Right lobe of liver (tissue), 4 donors: ENCODE results near the gene BLM.

Source experiments
- CTCF ChIP-seq, 4 donors: fragments of 200-600 bp in 3 of 4; fragments of 450-650 bp in 1 of 4; IDR thresholded peaks; one replicate each; pipeline versions ENCODE4 v1.5.1 to v1.8.0; 2016 to 2022; ENCODE audit warnings: antibody characterized with exemption in 4 of 4, mild to moderate bottlenecking in 2 of 4
- POLR2A ChIP-seq: fragments of 450-650 bp; IDR thresholded peaks from one replicate; pipeline ENCODE4 v1.6.1; 2017; ENCODE audit warnings: antibody characterized with exemption, mild to moderate bottlenecking
- donor health status: DM: no; HTN: no; CAD: no.
- donor health status: DM: no; HTN: no; CAD: no.
- donor health status: DM: no; HTN: yes; CAD: no.

DNA sequence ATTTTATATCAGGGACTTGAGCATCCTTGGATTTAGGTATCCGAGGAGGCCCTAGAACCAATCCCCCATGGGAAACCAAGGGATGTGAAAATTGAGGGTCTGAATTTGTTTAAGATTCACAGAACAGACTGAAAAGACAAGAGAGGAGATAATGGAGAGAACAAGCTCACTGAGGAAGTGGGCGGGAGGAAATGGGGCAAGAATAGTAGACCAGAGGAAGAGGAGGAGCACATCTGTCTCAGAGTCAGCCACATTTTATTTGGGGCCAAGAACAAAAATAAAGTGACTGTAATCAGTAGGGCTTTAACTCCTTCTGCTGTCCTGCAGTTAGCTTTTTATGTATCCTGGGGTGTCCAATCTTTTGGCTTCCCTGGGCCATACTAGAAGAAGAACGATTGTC is 63.8 kb downstream of the BLM start:
- TF ChIP-seq CTCF (IDR thresholded peaks at IDR 0.05) (no peak), POLR2A (no peak)
